GM06990 (cell line): ENCODE measurements around the gene LRP5.

Experiments
- DNase-seq: peaks from one replicate; pipeline ENCODE4 v3.0.0-alpha.2; 2011; ENCODE audit not compliant: insufficient read length; ENCODE audit errors: extremely low read depth
- H3K27me3 ChIP-seq: replicated peaks from 2 replicates; pipeline ENCODE4 v1.6.0; 2011; ENCODE audit warnings: low read length; ENCODE audit not compliant: control insufficient read depth, insufficient read depth
- H3K36me3 ChIP-seq: 2 replicates; pipeline ENCODE4 v1.5.1; 2011; ENCODE audit warnings: low read length; ENCODE audit not compliant: control insufficient read depth, insufficient read depth
- H3K4me3 ChIP-seq: replicated peaks from 2 replicates; pipeline ENCODE4 v1.5.1; 2011; ENCODE audit warnings: low read depth, mild to moderate bottlenecking, control low read depth, low read length
- CTCF ChIP-seq: IDR thresholded peaks from 2 replicates; pipeline ENCODE4 v1.5.1; 2011; ENCODE audit warnings: low read length, control low read depth, mild to moderate bottlenecking, inconsistent platforms; ENCODE audit not compliant: insufficient read depth, poor library complexity, severe bottlenecking

Gene LRP5

GRCh38 chr11:68420171-68420570, 107.8 kb downstream of the LRP5 start:
- Histone ChIP-seq H3K4me3 (no peak overlapping the region), H3K36me3 (peaks cover under 1% of the 10 kb centered on the region), H3K27me3 (no peaks in the 10 kb centered on the region)
- no peak for TF ChIP-seq CTCF
- no peak for DNase-seq

DNA sequence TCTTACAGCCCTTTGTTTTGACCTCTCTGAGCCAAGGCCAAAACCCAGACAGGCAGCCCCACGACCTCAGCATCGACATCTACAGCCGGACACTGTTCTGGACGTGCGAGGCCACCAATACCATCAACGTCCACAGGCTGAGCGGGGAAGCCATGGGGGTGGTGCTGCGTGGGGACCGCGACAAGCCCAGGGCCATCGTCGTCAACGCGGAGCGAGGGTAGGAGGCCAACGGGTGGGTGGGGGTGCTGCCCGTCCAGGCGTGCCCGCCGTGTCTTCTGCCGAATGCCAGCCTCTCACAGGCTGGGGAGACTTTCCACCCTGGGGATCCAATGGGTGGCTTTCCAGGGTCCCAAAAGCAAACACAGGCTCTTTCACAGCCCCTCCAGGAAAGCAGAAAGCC, 111.1 kb downstream of the LRP5 start:
- Histone ChIP-seq H3K36me3 (peaks cover 1% of the 10 kb centered on the region), H3K27me3 (no peaks in the 10 kb centered on the region), H3K4me3 (no peak overlapping the region)
- no peak for TF ChIP-seq CTCF
- no peak for DNase-seq

DNA sequence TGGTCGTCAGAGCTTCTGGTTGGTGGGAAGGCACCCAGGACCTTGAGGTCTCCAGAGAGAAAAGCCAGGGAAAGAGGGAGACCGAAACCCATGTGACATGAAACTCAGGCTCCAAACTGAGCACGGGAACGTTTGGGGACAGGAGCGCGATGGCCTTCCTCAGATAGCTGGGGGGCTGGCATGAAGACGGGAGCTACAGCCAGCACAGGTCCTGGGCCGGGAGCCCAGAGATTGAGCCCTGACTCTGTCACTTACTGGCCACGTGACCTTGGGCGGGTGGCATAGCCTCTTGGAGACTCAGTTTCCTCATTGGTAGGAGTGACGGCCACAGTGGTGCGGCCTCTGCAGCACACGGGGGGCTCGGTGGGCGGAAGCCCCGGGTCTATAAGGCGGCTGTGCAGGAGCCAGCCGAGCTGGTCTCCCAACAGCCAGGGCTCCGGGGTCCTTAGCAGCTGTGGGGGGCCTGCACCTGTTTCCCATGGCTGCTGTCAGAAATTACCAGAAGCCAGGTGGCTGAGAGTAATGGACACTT, 111.8 kb downstream of the LRP5 start:
- Histone ChIP-seq H3K4me3 (no peak overlapping the region), H3K27me3 (no peaks in the 10 kb centered on the region), H3K36me3 (peaks cover 1% of the 10 kb centered on the region)
- no peak for DNase-seq
- TF ChIP-seq CTCF, result no peak

- TF ChIP-seq CTCF, result no peak
- Histone ChIP-seq H3K36me3 (peaks cover 1% of the 10 kb centered on the region), H3K4me3 (no peak overlapping the region)
Measured at GRCh38 chr11:68424981-68425865, 112.8 kb downstream of the LRP5 start.

DNA sequence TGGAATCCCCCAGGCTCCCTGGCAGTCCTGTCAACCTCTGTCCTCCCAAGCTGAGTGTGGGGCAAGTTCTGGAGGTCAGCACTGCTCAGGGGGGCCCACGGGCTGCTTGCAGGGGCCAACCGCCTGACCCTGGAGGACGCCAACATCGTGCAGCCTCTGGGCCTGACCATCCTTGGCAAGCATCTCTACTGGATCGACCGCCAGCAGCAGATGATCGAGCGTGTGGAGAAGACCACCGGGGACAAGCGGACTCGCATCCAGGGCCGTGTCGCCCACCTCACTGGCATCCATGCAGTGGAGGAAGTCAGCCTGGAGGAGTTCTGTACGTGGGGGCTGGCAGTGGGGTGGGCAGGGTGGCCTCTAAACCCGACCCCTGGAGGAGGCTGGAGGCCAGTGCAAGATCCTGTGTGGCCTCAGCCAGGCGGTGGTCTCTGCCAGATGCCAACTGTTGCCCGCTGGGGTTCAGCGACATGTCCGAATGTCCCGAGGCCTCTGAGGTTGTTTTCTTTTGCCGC, 113.5 kb downstream of the LRP5 start:
- TF ChIP-seq CTCF, result no peak
- peaks cover 1% of the 10 kb centered on the region for H3K36me3 ChIP-seq
- no peak for DNase-seq
- no peak overlapping the region for H3K4me3 ChIP-seq
- no peaks in the 10 kb centered on the region for H3K27me3 ChIP-seq

More at GRCh38 chr11:68424981-68425865, 112.8 kb downstream of the LRP5 start:
- no peak for DNase-seq
- H3K27me3 ChIP-seq, result no peaks in the 10 kb centered on the region
